HEK293 (cell line): ENCODE results near the gene ABHD10.

ENCODE experiments used
- CTCF ChIA-PET: fragments of 350-600 bp; formaldehyde crosslinking; extraction: SDS; loops from one replicate; lab custom pipeline; 2021; ENCODE audit warnings: antibody characterized with exemption; lab: Yijun Ruan, JAX
- POLR2A ChIA-PET: fragments of 300-600 bp; formaldehyde crosslinking; extraction: SDS; loops from one replicate; lab custom pipeline; 2020; ENCODE audit warnings: antibody characterized with exemption, inconsistent platforms; lab: Yijun Ruan, JAX
- H3K27ac ChIP-seq: fragments of 200-500 bp; sonication (Bioruptor generic); 2 replicates; pipeline ENCODE4 v1.5.1; 2014; ENCODE audit warnings: low read depth, low read length, control low read depth, inconsistent platforms; ENCODE audit errors: extremely low read depth
- H3K36me3 ChIP-seq, 2 experiments: fragments of 200-500 bp in 1 of 2; sonication (Bioruptor generic) in 1 of 2; 1 replicate in 1 of 2; 2 replicates in 1 of 2; pipeline ENCODE4 v1.5.1; 2014 to 2017; ENCODE audit warnings: inconsistent platforms in 2 of 2, low read length in 2 of 2; ENCODE audit not compliant: control insufficient read depth in 2 of 2, insufficient read depth in 1 of 2
- H3K4me1 ChIP-seq: fragments of 200-500 bp; sonication (Bioruptor generic); 2 replicates; pipeline ENCODE4 v1.5.1; 2014; ENCODE audit warnings: mild to moderate bottlenecking, low read length, inconsistent platforms; ENCODE audit not compliant: control insufficient read depth, insufficient read depth
- H3K4me3 ChIP-seq: 2 replicates; pipeline ENCODE4 v1.5.1; 2011; ENCODE audit warnings: low read depth, mild to moderate bottlenecking, control low read depth, low read length, moderate library complexity
- H3K9me3 ChIP-seq: fragments of 200-500 bp; sonication (Bioruptor generic); 2 replicates; pipeline ENCODE4 v1.5.1; 2014; ENCODE audit warnings: low read depth, low read length, inconsistent platforms; ENCODE audit not compliant: control insufficient read depth, insufficient read depth
- HOXD13 ChIP-seq: sonication (generic); formaldehyde crosslinking; IDR thresholded peaks from 2 replicates; pipeline ENCODE4 v1.8.0; 2022; ENCODE audit warnings: missing genetic modification reagents, borderline replicate concordance
- MYNN ChIP-seq: fragments of 450-650 bp; formaldehyde crosslinking; IDR thresholded peaks from 2 replicates; pipeline ENCODE4 v1.5.1; 2016; ENCODE audit warnings: missing biosample characterization, missing genetic modification characterization, borderline replicate concordance
- MZF1 ChIP-seq: fragments of 450-650 bp; formaldehyde crosslinking; IDR thresholded peaks from 2 replicates; pipeline ENCODE4 v1.5.1; 2017; ENCODE audit warnings: missing biosample characterization, missing genetic modification characterization, borderline replicate concordance
- RBAK ChIP-seq: fragments of 450-650 bp; formaldehyde crosslinking; IDR thresholded peaks from 2 replicates; pipeline ENCODE4 v1.5.1; 2016; ENCODE audit warnings: missing biosample characterization, missing genetic modification characterization
- SCRT2 ChIP-seq: fragments of 450-650 bp; formaldehyde crosslinking; IDR thresholded peaks from 2 replicates; pipeline ENCODE4 v1.5.1; 2016; ENCODE audit warnings: missing biosample characterization, missing genetic modification characterization
- TRIM28 ChIP-seq: IDR thresholded peaks from 2 replicates; pipeline ENCODE4 v1.6.1; 2011; ENCODE audit warnings: low read length, control low read depth, borderline replicate concordance
- ZNF133 ChIP-seq: fragments of 450-650 bp; formaldehyde crosslinking; IDR thresholded peaks from 2 replicates; pipeline ENCODE4 v1.5.1; 2016; ENCODE audit warnings: missing biosample characterization, missing genetic modification characterization
- ZNF2 ChIP-seq: fragments of 450-650 bp; formaldehyde crosslinking; IDR thresholded peaks from 2 replicates; pipeline ENCODE4 v1.5.1; 2016; ENCODE audit warnings: missing biosample characterization, missing genetic modification characterization
- ZNF202 ChIP-seq: fragments of 450-650 bp; formaldehyde crosslinking; IDR thresholded peaks from 2 replicates; pipeline ENCODE4 v1.5.1; 2016; ENCODE audit warnings: missing biosample characterization, missing genetic modification characterization, borderline replicate concordance
- ZNF211 ChIP-seq: fragments of 450-650 bp; formaldehyde crosslinking; IDR thresholded peaks from 2 replicates; pipeline ENCODE4 v1.5.1; 2016; ENCODE audit warnings: low read depth, missing biosample characterization, missing genetic modification characterization
- ZNF221 ChIP-seq: fragments of 450-650 bp; formaldehyde crosslinking; IDR thresholded peaks from 2 replicates; pipeline ENCODE4 v1.5.1; 2017; ENCODE audit warnings: missing biosample characterization, missing genetic modification characterization, borderline replicate concordance
- ZNF223 ChIP-seq: fragments of 450-650 bp; formaldehyde crosslinking; IDR thresholded peaks from 2 replicates; pipeline ENCODE4 v1.5.1; 2016; ENCODE audit warnings: missing biosample characterization, missing genetic modification characterization
- ZNF558 ChIP-seq: fragments of 450-650 bp; formaldehyde crosslinking; IDR thresholded peaks from 2 replicates; pipeline ENCODE4 v1.5.1; 2016; ENCODE audit warnings: missing biosample characterization, missing genetic modification characterization
- ZNF707 ChIP-seq: fragments of 450-650 bp; formaldehyde crosslinking; IDR thresholded peaks from 2 replicates; pipeline ENCODE4 v1.5.1; 2016; ENCODE audit warnings: missing biosample characterization, missing genetic modification characterization
- ZNF776 ChIP-seq: fragments of 450-650 bp; formaldehyde crosslinking; IDR thresholded peaks from 2 replicates; pipeline ENCODE4 v1.5.0; 2017; ENCODE audit warnings: missing biosample characterization, missing genetic modification characterization, borderline replicate concordance
- TF ChIP-seq, protein P1 (sequence below): fragments of 450-650 bp; formaldehyde crosslinking; IDR thresholded peaks from 2 replicates; pipeline ENCODE4 v1.5.1; 2016; ENCODE audit warnings: missing biosample characterization, missing genetic modification characterization
- TF ChIP-seq, protein P2 (sequence below): fragments of 450-650 bp; formaldehyde crosslinking; IDR thresholded peaks from 2 replicates; pipeline ENCODE4 v1.5.0; 2017; ENCODE audit warnings: missing biosample characterization, missing genetic modification characterization, borderline replicate concordance
- TF ChIP-seq, protein P3 (sequence below): fragments of 450-650 bp; formaldehyde crosslinking; IDR thresholded peaks from 2 replicates; pipeline ENCODE4 v1.5.1; 2016; ENCODE audit warnings: missing biosample characterization, missing genetic modification characterization
- TF ChIP-seq, protein P4 (sequence below): fragments of 450-650 bp; formaldehyde crosslinking; IDR thresholded peaks from 2 replicates; pipeline ENCODE4 v1.5.1; 2017; ENCODE audit warnings: missing biosample characterization, missing genetic modification characterization
- TF ChIP-seq, protein P5 (sequence below): fragments of 450-650 bp; formaldehyde crosslinking; IDR thresholded peaks from 2 replicates; pipeline ENCODE4 v1.5.1; 2016; ENCODE audit warnings: missing biosample characterization, missing genetic modification characterization

Gene ABHD10

DNA sequence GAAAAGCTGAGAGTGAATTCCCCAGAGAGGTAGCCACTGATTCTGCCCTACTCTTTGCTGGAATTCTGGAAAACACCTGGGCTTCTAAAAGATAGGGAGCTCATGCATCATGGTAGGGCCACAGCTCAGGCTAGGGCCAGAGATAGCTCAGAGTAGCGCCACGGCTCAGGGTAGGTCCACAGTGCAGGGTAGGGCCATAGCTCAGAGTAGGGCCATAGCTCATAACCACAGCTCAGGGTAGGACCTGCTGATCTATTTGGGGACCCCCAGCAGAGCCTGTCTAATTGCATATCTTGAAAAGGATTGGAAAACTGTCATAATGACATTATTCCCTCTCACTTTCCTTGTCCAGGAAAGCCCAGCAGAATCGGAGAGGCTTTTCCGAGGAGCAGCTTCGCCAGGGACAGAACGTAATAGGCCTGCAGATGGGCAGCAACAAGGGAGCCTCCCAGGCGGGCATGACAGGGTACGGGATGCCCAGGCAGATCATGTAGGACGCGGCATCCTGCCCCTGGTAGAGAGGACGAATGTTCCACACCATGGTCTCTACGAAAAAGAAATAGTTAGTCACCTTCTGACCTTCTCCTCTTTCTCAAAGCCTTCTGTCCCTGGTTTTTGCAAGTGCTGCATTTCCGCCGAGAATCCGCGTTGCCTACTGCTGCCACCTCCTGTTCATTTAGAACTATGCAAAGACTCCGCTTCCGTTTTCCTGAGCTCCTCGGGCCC lies 34.4 kb downstream of the ABHD10 start:
- Histone ChIP-seq H3K4me3 (no peak overlapping the region), H3K4me1 (no peaks in the 10 kb centered on the region), H3K27ac (no peak overlapping the region), H3K36me3 (no peaks in the 10 kb centered on the region), H3K9me3 (no peaks in the 10 kb centered on the region)
- CTCF ChIA-PET: interaction anchor here (0.6 to 4.2 kb wide), 37 partner anchors 9 to 435 kb away, joined by 3 to 35 read pairs (median 5); partner anchors contain the start of genes ABHD10 and PHLDB2
- no peak for TF ChIP-seq ZNF221 (tag by site-specific recombination)
- TF ChIP-seq MZF1 (tag by site-specific recombination): no peak
- TF ChIP-seq ZNF558 (tag by site-specific recombination): no peak
- TF ChIP-seq ZNF776 (tag by site-specific recombination): no peak
- no peak for TF ChIP-seq ZNF133 (tag by site-specific recombination)
- TF ChIP-seq ZNF707: no peak
- no peak for TF ChIP-seq RBAK
- no peak for TF ChIP-seq ZNF2
- TF ChIP-seq SCRT2 (tag by site-specific recombination): no peak
- no peak for TF ChIP-seq ZNF223 (tag by site-specific recombination)
- TF ChIP-seq, protein P1, sequence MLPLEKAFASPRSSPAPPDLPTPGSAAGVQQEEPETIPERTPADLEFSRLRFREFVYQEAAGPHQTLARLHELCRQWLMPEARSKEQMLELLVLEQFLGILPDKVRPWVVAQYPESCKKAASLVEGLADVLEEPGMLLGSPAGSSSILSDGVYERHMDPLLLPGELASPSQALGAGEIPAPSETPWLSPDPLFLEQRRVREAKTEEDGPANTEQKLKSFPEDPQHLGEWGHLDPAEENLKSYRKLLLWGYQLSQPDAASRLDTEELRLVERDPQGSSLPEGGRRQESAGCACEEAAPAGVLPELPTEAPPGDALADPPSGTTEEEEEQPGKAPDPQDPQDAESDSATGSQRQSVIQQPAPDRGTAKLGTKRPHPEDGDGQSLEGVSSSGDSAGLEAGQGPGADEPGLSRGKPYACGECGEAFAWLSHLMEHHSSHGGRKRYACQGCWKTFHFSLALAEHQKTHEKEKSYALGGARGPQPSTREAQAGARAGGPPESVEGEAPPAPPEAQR (tag by site-specific recombination): no peak
- TF ChIP-seq MYNN (tag by site-specific recombination): no peak
- TF ChIP-seq HOXD13 (CRISPR knock-in tag): no peak
- no peak for TF ChIP-seq TRIM28
- TF ChIP-seq, protein P2, sequence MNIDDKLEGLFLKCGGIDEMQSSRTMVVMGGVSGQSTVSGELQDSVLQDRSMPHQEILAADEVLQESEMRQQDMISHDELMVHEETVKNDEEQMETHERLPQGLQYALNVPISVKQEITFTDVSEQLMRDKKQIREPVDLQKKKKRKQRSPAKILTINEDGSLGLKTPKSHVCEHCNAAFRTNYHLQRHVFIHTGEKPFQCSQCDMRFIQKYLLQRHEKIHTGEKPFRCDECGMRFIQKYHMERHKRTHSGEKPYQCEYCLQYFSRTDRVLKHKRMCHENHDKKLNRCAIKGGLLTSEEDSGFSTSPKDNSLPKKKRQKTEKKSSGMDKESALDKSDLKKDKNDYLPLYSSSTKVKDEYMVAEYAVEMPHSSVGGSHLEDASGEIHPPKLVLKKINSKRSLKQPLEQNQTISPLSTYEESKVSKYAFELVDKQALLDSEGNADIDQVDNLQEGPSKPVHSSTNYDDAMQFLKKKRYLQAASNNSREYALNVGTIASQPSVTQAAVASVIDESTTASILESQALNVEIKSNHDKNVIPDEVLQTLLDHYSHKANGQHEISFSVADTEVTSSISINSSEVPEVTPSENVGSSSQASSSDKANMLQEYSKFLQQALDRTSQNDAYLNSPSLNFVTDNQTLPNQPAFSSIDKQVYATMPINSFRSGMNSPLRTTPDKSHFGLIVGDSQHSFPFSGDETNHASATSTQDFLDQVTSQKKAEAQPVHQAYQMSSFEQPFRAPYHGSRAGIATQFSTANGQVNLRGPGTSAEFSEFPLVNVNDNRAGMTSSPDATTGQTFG (tag by site-specific recombination): no peak
- no peak for TF ChIP-seq ZNF211 (tag by site-specific recombination)
- TF ChIP-seq, protein P3, sequence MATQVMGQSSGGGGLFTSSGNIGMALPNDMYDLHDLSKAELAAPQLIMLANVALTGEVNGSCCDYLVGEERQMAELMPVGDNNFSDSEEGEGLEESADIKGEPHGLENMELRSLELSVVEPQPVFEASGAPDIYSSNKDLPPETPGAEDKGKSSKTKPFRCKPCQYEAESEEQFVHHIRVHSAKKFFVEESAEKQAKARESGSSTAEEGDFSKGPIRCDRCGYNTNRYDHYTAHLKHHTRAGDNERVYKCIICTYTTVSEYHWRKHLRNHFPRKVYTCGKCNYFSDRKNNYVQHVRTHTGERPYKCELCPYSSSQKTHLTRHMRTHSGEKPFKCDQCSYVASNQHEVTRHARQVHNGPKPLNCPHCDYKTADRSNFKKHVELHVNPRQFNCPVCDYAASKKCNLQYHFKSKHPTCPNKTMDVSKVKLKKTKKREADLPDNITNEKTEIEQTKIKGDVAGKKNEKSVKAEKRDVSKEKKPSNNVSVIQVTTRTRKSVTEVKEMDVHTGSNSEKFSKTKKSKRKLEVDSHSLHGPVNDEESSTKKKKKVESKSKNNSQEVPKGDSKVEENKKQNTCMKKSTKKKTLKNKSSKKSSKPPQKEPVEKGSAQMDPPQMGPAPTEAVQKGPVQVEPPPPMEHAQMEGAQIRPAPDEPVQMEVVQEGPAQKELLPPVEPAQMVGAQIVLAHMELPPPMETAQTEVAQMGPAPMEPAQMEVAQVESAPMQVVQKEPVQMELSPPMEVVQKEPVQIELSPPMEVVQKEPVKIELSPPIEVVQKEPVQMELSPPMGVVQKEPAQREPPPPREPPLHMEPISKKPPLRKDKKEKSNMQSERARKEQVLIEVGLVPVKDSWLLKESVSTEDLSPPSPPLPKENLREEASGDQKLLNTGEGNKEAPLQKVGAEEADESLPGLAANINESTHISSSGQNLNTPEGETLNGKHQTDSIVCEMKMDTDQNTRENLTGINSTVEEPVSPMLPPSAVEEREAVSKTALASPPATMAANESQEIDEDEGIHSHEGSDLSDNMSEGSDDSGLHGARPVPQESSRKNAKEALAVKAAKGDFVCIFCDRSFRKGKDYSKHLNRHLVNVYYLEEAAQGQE (tag by site-specific recombination): no peak
- TF ChIP-seq, protein P4, sequence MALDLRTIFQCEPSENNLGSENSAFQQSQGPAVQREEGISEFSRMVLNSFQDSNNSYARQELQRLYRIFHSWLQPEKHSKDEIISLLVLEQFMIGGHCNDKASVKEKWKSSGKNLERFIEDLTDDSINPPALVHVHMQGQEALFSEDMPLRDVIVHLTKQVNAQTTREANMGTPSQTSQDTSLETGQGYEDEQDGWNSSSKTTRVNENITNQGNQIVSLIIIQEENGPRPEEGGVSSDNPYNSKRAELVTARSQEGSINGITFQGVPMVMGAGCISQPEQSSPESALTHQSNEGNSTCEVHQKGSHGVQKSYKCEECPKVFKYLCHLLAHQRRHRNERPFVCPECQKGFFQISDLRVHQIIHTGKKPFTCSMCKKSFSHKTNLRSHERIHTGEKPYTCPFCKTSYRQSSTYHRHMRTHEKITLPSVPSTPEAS (tag by site-specific recombination): no peak
- TF ChIP-seq ZNF202 (tag by site-specific recombination): no peak
- TF ChIP-seq, protein P5, sequence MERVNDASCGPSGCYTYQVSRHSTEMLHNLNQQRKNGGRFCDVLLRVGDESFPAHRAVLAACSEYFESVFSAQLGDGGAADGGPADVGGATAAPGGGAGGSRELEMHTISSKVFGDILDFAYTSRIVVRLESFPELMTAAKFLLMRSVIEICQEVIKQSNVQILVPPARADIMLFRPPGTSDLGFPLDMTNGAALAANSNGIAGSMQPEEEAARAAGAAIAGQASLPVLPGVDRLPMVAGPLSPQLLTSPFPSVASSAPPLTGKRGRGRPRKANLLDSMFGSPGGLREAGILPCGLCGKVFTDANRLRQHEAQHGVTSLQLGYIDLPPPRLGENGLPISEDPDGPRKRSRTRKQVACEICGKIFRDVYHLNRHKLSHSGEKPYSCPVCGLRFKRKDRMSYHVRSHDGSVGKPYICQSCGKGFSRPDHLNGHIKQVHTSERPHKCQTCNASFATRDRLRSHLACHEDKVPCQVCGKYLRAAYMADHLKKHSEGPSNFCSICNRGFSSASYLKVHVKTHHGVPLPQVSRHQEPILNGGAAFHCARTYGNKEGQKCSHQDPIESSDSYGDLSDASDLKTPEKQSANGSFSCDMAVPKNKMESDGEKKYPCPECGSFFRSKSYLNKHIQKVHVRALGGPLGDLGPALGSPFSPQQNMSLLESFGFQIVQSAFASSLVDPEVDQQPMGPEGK (tag by site-specific recombination): no peak
- POLR2A ChIA-PET: interaction anchor here (1.2 to 1.4 kb wide), 2 partner anchors 35 to 153 kb away, joined by 3 to 6 read pairs; partner anchors contain the start of gene ABHD10
